Transverse colon (tissue), 4 donors: ENCODE data around the gene GBP6.
"Not testable (repeated sequence)": the region's sequence is repeated elsewhere in the genome, so short reads cannot be mapped to it uniquely, and the experiment has no call there.

ENCODE experiments used
- EP300 ChIP-seq: sonication (generic); formaldehyde crosslinking; IDR thresholded peaks from one replicate; pipeline ENCODE4 v1.6.1; 2017; ENCODE audit warnings: antibody characterized with exemption, low read depth
- POLR2A ChIP-seq: fragments of 450-650 bp; IDR thresholded peaks from one replicate; pipeline ENCODE4 v1.6.1; 2016; ENCODE audit warnings: antibody characterized with exemption, mild to moderate bottlenecking, moderate library complexity
- POLR2AphosphoS5 ChIP-seq, 3 donors: sonication (generic); formaldehyde crosslinking; IDR thresholded peaks; one replicate each; pipeline ENCODE4 v1.6.1; 2016; ENCODE audit warnings: antibody characterized with exemption in 3 of 3
- TF ChIP-seq, protein P1 (sequence below), 5 experiments: fragments of 200-600 bp in 3 of 5; fragments of 450-650 bp in 2 of 5; sonication (generic) in 3 of 5; IDR thresholded peaks; 1 replicate in 2 of 5; 2 replicates in 3 of 5; pipeline ENCODE4 v1.5.1; 2016 to 2017; ENCODE audit warnings: antibody characterized with exemption in 5 of 5, inconsistent platforms in 3 of 5, mild to moderate bottlenecking in 2 of 5, moderate library complexity in 1 of 5

- TF ChIP-seq, protein P1, sequence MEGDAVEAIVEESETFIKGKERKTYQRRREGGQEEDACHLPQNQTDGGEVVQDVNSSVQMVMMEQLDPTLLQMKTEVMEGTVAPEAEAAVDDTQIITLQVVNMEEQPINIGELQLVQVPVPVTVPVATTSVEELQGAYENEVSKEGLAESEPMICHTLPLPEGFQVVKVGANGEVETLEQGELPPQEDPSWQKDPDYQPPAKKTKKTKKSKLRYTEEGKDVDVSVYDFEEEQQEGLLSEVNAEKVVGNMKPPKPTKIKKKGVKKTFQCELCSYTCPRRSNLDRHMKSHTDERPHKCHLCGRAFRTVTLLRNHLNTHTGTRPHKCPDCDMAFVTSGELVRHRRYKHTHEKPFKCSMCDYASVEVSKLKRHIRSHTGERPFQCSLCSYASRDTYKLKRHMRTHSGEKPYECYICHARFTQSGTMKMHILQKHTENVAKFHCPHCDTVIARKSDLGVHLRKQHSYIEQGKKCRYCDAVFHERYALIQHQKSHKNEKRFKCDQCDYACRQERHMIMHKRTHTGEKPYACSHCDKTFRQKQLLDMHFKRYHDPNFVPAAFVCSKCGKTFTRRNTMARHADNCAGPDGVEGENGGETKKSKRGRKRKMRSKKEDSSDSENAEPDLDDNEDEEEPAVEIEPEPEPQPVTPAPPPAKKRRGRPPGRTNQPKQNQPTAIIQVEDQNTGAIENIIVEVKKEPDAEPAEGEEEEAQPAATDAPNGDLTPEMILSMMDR (IDR thresholded peaks at IDR 0.05), result not testable (repeated sequence)
- not testable (repeated sequence) for TF ChIP-seq POLR2A; EP300; POLR2AphosphoS5 (IDR thresholded peaks at IDR 0.05)
Observed at GRCh38 chr1:89373810-89374209, 10.0 kb downstream of the GBP6 start.
